Lower leg skin (tissue), 4 donors: ENCODE measurements around the gene CWC15. TPM values are rescaled to one million over a fixed set of nuclear protein-coding genes. Genes with fewer than 3 reads are reported as not detected.
"Not testable (repeated sequence)": the region's sequence is repeated elsewhere in the genome, so short reads cannot be mapped to it uniquely, and the experiment has no call there.

Experiments
- DNase-seq, 2 donors: peaks; one replicate each; pipeline ENCODE4 v3.0.0-alpha.2; 2019; ENCODE audit warnings: low spot score in 2 of 2
- H3K4me3 ChIP-seq: fragments of 200-600 bp; sonication (generic); 2 replicates; pipeline ENCODE4 v1.5.1; 2017; ENCODE audit warnings: mild to moderate bottlenecking, low read depth; ENCODE audit not compliant: poor library complexity, severe bottlenecking
- CTCF ChIP-seq, 3 donors: fragments of 450-650 bp; IDR thresholded peaks; one replicate each; pipeline ENCODE4 v1.5.1; 2016; ENCODE audit warnings: antibody characterized with exemption in 3 of 3, mild to moderate bottlenecking in 3 of 3, moderate library complexity in 2 of 3
- POLR2A ChIP-seq, 2 donors: fragments of 450-650 bp; IDR thresholded peaks; one replicate each; pipeline ENCODE4 v1.6.1; 2016 to 2017; ENCODE audit warnings: antibody characterized with exemption in 2 of 2, mild to moderate bottlenecking in 1 of 2, moderate library complexity in 1 of 2
- WGBS, 2 donors: methylation state at CpG; one replicate each; pipeline ENCODE4 v1.1.5; 2018; 5-methylcytosine and 5-hydroxymethylcytosine counted together
- intact Hi-C: fragments of 100-400 bp; cut with DNase I; formaldehyde crosslinking; loops from one replicate; pipeline ENCODE4 v1.15.0; 2023; ENCODE audit warnings: low total_unique reads
- total RNA-seq, 4 donors: library from RNA; depleted of rRNA; stranded (reverse); fragments of >200 nt; gene quantifications; one replicate each; pipeline ENCODE4 v1.1.0, GENCODE V29; 2016

Gene CWC15
- total RNA-seq, 4 donors from 2014 or later, result 30.5 to 52.3 (median 34.9) TPM

- 42 to 48% methylated on average over 5 of the region's 5 CpGs for WGBS, 2 donors
- TF ChIP-seq CTCF (IDR thresholded peaks at IDR 0.05) (no peak), POLR2A (IDR thresholded peaks at IDR 0.05) (no peak)
- intact Hi-C loops, result no loop called here
- no peak overlapping the region for H3K4me3 ChIP-seq
- DNase-seq, result peak in 1 of 2 donors; percentile 47
These were observed 39.9 kb downstream of the CWC15 start for GRCh38 chr11:94933223-94934130.

GRCh38 chr11:94932503-94932902 is 40.9 kb downstream of the CWC15 start:
- intact Hi-C loops, result no loop called here
- DNase-seq, result no peak
- 84 to 88% methylated on average over 5 of the region's 5 CpGs for WGBS, 2 donors
- TF ChIP-seq CTCF (IDR thresholded peaks at IDR 0.05) (no peak), POLR2A (IDR thresholded peaks at IDR 0.05) (no peak)
- H3K4me3 ChIP-seq, result no peak overlapping the region

GRCh38 chr11:94932072-94932471 is 41.3 kb downstream of the CWC15 start:
- intact Hi-C loops, DNase-seq, H3K4me3 ChIP-seq: not testable (repeated sequence)

- no peak overlapping the region for H3K4me3 ChIP-seq
- intact Hi-C loops, result no loop called here
- no peak for TF ChIP-seq POLR2A (IDR thresholded peaks at IDR 0.05)
- TF ChIP-seq CTCF (IDR thresholded peaks at IDR 0.05), result no peak
- DNase-seq, result no peak
- 97 to 100% methylated on average over 1 of the region's 1 CpG for WGBS, 2 donors
These were observed 45.0 kb downstream of the CWC15 start for GRCh38 chr11:94928117-94928990.

GRCh38 chr11:94926698-94927237 is 46.6 kb downstream of the CWC15 start:
- DNase-seq, result peak; percentile 74 to 90
- intact Hi-C loops, result no loop called here
- WGBS, 2 donors, result 25 to 28% methylated on average over 6 of the region's 6 CpGs

More at GRCh38 chr11:94926698-94927237, 46.6 kb downstream of the CWC15 start:
- TF ChIP-seq POLR2A (IDR thresholded peaks at IDR 0.05) (no peak), CTCF (IDR thresholded peaks at IDR 0.05) (no peak)
- no peak overlapping the region for H3K4me3 ChIP-seq
